DMS114 treated with DMSO at 0.1 percent for 48 hours (cell line): ENCODE measurements around the gene ADAMTS2.

Source experiments
- DNase-seq: peaks from one replicate; lab custom pipeline; 2025; ENCODE audit not compliant: unreplicated experiment; lab: John Stamatoyannopoulos, UW

ADAMTS2 gene

DNA sequence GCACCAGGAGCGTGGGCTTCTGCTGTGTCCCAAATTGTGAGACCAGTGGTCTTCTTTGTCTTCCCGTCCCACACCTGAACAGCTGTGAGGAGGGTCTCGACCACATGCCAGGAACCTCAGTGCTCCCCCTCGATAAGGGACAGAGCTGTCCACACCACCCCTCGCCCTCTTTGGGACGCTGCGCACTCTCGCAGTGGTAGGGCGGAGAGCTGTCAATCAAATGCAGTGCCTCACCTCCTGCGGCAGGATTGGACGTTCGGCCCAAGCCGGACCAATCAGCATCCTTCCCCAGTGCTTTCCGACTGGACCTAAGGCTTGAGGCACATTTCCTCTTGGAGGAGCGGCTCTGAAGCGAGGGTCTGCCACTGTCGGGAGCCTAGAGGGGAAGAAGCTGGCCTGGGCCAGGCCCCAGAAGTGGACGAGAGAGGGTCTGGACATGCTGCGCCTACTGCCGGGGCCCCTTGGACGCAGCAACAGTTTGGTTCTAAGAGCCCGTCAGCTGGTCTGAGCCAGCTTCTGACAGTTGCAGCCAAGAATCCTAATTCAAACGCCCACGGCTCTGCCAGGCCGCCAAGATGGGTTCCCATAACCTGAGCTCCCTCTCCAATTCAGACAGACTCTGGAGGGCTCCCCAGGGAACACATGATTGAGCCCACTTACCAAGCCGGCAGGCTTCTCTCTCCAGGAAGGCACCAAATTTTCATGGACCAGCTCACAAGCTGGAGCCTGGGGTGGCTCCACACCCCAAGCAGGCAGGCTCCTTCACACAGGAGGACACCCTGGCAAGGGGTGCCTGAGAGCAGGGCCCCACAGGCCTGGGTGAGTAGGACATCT, 28.1 kb upstream of the ADAMTS2 start:
- DNase-seq, result no peak

DNA sequence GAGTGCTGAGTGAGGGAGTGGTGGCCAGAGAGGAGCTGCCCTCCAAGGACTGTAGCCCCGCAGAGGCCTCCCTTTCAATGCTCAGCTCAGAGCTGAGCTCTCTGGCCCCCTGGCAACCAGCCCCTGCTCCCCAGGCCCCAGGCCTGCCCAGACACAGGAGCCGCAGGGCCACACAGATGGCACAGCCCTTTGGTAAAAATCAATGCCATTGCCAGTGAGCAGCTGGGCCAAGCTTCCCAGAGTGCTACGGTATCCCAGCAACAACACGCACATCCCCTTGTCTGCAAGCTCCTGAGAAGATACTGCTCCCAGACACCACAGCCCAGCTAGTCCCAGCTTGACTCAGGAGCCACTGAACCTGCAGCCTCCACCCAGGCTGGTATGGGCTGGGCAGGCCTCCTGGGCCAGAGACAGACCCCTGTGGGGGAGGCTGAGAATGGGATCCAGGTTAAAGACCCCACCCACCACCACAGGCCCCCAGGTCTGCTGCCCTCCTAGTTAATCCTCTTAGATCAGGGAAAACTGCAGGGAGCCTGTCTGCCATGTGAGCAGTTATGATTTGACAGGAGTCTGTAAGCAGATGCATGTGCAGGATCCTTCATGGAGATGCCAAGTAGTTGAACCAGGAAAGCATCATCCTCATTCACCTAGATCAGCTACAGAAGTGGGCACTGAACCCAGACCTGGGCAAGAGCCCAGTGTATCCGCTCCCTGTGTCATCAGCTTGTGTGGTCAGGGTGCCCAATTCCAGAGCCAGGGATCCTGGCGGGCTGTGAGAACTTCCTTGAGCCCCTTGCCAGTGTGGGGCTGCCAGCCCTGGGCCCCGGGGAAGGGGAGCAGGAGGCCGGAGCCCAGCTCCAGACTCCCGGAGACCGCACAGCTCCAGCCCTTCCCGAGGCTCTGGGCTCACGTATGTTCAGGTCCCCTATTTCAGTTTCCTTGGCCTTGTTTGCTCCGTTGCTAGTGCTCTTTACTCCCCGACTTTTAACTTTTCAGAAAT, 26.7 kb upstream of the ADAMTS2 start:
- no peak for DNase-seq

DNA sequence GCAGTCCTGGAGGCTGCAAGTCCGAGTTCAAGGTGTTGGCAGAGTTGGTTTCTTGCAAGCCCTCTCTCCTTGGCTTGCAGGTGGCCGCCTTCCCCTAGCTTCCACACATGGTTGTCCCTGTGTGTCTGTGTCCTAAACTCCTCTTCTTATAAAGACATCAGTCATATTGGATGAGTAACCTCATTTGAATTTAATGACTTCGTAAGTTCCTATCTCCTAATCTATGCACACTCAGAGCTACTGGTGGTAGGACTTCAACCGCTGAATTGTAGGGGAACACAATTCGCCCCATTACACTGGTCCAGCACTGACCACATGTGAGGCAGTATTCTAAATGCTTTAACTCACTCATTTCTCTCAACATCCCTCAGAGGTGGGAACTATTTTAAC, 25.9 kb upstream of the ADAMTS2 start:
- no peak for DNase-seq

DNA sequence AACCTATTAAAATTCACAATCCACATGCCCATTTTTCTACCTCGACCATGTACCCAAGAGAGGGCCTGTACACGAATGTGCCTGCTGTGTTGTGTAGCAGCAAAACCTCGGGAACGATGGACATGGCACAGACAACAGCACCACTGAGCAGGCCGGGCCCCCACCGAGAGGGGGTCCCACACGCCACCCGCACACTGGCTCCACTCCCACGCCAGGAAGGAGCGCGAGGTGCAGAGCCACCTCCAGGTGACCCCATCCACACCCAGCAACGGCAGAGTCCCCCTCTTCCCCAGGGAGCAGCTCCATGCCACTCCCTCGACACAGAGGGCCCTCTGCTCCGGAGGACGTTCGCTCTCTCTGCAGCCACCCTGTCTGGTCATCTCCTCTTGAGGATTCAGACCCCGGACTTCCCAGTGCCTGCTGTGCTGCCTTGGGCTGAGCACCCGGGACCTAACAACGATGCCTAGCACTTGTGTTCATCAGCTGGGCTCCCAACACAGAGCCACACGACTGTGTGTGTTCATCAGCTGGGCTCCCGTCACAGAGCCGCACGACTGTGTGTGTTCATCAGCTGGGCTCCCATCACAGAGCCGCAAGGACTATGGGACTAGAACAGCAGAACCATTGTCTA, 25.3 kb upstream of the ADAMTS2 start:
- no peak for DNase-seq

DNA sequence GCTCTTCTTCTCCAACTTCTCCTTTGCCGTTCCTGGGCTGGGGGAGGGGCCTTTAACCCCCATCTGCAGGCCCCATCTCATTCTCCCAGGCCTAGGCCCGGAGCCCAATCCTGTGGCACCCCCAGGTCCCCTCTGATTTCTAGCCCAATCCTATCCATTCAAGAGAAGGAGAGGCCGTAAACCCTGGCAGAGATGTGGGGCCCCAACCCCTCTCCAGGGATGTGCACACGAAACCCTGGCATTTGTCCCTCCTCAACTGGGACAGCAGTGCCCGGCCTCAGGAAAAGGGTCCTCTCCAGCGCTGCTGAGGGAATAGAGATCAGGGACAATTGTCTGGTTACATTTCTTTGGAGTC, 24.2 kb upstream of the ADAMTS2 start:
- no peak for DNase-seq

DNA sequence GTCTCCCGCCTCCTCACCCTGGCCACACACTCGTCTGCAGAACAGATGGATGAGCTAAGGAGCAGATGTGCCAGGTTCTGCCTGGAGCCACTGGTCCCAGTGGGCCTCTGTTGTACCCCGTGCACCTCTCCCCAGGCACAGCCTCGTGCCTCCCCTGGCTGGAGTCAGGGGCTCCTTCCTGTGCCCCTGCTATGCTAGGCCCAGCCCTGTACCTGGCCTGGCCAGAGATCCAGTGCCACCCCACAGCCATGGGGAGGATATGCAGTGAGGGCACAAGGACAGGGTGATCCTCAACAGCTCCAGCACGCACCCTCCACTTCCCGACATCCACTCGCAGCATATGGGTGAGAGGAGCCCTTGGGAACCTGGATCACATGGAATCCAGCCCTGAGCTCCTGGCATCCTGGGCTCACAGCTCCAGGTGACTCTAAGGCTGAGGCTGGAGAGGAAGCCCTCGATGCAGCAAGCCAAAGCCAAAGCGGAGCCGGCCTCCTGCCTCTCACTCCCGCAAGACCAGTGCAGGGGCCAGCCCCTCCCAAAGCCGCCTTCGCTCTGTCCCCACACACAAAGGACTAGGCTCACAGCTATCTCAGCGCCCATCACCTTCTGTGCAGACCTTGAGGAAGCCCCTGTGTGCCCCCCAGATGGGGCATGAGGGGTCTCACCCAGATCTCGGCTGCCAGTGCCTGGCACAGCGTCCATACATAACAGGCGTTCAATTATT, 23.7 kb upstream of the ADAMTS2 start:
- no peak for DNase-seq

DNA sequence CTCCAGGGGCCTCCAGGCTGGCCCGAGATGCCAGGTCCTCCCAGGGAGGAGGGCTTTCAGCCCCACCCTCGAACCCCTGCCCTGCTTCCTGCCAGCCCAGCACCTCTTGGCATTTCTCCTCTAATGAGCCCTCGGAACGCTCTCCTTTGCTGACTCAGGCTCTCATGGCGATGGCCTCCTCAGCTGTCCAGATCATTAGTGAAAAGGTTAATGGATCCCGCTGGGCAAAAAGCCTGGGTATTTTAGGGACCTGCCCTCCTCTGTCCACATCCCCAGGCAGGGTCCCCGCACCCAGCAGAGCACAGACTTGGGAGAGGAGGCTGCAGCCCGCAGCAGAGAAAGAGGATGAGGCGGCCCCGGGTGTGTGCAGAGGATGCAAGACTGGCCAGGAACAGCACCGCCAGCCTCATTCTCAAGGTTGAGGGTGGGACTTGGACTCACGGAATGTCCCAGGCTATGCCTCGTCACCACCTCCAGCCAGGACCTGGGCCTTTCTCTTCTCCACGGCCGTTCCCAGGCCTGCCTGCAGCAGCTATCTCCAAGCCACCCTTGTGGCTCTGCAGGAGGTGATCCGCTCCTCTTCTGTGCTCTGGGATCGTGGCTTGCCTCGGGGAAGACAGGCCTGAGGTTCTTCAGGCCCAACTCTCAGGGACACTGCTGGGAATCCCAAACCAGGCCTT, 23.0 kb upstream of the ADAMTS2 start:
- no peak for DNase-seq

DNA sequence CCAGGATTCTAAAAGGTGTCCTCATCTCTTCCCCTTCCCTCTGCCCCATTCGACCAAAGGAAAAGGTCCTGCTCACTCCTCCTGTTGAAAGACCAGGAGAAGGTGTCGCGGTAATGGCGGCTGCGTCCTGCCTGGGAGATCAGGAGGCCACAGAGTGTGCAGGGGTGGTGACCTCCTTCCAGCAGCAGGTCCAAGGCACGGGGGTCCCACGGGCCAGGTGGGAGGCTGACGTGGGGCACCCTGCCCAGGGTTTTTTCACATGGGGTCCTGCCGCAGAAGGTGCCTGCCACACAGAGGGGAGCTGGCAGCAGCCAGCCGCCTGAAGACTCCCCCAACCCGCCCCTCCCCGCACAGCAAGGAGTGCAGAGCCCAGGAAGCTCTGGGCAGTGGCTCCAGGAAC, 22.2 kb upstream of the ADAMTS2 start:
- DNase-seq, result no peak

DNA sequence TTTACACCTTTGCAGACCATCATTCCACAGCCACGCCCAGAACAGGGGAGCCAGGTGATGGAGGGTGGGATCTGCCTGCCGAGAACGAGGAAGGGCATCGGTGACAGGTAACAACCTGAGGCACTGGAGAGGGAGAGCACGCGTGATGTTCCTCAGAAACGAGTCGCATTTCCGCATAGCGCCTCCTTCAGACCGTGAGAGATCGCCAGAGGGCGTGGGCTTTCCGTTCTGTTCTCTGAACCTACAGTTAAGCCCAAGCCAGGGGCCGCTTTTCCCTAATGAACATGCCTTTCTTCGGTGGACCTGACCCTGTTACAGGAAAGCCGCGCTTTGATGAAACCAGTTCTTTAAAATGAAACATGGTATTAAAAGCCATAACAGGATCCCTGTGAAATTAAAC, 17.1 kb upstream of the ADAMTS2 start:
- no peak for DNase-seq

DNA sequence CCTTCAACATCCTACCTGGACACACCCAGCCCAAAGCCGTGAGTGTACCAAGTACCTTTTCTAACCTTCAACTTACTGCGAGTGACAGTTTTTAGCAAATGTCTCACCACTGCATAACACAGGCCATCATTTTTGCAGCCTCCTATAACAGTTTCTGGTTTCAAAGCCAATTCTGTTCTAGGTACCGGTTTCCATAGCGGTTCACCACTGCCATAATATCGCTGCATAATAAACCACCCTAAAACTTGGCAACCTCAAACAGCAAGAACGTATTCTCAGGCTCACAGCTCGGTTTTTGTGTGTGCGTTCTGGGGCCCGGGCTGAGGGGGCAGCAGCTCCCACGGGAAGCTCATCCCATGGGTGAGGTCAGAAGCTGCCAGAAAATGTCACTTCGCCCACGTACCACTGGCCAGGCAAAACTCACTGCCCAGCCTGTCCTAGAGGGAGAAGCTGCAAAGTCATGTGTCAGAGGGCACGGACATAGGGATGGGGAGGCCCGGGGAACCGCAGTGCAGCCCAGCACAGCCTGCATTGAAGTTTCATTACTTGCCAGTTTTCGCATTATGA, 15.9 kb upstream of the ADAMTS2 start:
- no peak for DNase-seq

DNA sequence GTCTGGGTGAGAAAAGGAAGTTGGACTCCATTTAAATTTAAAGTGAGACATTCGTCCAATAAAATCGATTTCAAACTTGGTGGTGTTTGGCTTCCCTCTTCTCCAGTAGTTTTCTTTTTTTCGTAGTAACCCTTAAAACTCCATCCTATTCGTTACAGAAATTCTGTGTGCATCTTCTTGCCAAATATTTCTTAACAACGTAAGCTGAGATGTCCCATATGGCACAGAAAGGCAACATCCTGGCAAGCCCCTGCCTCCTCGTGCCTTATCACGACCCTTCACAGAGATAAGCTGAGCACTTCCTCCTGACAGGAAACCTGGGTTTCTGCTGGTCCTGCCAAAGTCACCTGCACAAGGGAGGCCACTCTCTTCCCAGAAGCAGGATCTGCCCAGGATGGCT, 11.8 kb upstream of the ADAMTS2 start:
- DNase-seq, result no peak

DNA sequence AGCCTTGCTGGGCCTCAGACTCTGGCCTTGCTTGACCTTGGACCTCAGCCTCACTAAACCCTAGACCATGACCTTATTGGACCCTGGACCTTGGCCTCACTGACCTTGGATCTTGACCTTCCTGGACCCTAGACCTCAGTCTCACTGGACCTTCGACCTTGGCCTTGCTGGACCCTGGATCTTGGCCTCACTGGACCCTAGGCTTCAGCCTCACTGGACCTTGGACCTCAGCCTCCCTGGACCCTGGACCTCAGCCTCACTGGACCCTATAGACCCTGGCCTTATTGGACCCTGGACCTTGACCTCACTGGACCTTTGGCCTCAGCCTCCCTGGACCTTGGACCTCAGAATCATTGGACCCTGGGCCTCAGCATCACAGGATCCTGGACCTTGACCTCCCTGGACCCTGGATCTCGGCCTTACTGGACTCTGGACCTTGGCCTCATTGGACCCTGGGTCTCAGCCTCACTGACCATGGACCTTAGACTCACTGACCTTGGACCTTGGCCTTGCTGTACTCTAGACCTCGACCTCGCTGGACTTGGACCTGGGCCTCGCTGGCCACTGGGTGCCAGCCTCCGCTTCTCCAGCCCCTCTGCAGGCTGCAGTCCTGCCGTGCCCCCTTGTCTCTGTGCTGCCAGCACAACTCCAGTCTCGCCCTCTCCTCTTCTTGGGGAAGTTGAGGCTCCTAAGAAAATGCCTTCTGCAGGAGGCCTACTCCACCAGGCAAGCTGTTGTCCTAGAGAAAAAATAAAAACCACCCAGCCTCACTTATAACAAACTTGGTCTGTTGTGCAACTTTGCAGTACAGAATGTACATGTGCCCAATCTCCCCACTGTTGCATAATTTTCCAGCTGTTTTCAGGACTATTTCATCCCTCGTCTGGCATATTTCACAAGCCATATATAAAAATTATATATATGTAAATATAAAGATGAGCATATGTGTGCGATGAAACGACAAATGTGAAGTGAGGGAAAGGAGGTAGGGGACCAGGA, 11.0 kb upstream of the ADAMTS2 start:
- DNase-seq, result no peak

DNA sequence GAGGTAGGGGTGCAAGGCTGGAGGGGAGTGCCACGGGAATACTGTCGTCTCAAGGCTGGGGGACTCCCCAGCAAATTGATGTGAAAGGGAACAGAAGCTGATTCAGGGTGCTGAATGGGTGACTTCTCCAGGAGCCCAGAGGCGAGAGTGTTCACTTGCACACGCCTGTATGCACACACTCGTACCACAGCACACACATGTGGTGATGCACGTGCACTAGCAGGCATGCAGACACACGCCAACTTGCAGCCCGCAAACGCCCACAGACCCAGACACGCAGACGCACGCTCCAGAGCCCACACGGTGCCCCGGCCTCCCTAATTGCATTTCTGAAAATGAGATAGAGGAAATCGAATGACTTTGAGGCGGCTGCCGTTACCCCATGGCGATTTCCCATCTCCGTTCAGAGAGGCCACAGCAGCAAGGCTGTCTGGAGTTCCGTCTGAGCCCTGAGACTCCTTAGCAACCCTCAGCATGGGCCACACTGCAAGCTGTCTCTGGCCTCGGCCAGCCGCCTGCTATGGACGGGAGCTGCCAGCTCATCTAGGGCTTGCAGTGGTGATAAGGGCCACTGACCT, 9.1 kb upstream of the ADAMTS2 start:
- no peak for DNase-seq

DNA sequence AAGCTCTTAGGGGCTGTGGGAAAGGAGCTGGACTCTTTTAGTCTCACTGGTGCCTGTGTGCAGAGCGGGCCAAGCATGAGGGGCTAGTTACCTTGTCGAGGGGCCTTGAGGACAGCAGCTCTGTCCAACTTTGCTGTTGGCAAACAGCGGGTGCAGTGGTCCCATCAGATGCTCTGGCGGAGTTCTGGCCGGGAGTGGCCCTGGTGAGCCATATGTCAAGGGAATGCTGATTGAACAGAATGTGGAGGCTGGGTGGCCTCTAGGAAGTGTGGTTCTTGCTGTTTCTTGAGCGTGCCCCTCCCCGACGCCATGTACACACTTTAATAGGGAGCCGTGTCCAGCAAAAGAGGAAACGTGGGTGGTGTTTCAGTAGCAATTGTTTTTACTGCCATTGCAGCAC, 3.6 kb upstream of the ADAMTS2 start:
- no peak for DNase-seq

DNA sequence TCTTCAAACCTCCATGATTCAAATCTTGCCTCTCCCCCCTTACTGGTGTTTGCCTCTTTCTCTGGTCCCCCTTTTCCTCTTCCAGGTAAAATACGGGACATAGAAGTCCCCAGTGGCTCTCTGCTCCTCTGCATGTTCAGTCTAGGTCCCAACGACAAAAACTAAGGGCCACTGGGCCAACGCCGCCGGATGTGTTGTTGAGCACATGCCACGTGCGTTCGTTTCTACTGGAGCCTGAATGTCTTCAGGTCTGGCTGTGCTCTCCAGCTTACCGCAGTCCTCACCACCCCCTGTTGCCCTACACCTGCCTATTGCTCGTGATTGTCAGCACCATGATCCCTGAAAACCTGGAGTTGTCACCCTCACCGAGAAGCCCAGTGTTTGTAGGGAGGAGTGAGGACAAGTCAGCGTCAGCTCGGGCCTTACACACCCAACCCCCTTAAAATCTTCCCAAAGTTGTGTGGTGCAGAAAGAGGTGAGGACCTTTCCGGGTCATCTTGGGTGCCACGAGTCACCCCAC, 2.8 kb upstream of the ADAMTS2 start:
- no peak for DNase-seq

DNA sequence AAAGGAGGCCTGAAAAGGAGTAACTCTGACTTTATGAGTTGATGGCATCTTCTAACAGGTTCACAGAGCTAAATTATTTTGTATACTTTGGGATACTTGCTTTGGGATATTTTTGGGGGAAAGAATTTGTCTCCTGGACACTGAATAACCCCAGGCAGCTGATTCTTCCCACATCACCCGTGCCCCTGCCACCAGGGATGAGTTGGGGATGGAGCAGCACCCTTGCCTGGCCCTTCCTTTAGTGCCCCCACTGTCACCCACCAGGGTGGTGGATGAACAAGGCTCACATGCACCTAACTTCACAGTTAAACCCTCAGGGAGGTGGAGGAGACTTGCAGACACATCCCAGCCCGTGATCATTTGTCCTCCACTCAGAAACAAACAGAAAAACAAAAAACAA, 2.3 kb upstream of the ADAMTS2 start:
- no peak for DNase-seq

DNA sequence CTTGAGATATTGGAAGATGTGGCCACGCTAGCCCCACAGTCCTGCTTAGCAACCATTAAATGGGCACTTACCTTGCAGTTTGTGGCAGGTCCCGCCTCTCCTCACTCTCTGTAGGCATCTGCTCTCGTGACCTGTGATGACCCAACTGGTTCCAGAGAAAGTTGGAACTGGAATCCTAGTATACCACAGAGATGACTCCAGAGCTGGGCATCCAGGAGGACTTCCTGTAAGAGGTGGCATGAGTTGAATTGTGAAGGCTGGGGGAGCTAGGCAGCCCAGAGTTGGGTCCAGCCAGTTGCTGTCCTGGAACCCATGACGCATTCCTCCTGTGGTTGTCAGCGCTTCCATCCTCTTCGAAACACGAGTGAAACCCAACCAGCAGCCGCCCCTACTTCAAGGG, 1.6 kb upstream of the ADAMTS2 start:
- no peak for DNase-seq

DNA sequence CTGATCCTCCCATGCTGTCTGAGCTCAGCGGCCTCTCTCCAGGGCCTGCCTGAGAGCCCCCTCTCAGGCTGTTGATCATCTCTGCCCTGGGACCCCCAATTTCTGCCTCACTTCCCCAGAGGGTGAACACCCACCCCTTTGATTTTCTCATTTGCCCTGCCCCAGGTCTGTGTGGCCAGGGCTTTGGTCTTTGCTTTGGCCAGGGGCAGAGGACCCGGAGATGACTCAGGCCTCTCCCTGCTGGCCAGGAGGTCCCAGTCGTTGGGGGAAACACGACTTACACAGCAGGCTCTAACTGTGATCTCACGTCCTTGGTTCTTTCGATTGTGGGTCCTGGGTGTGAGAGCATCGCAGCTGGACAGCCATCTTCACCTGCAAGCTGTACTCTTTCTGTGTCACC, 1.1 kb upstream of the ADAMTS2 start:
- no peak for DNase-seq

DNA sequence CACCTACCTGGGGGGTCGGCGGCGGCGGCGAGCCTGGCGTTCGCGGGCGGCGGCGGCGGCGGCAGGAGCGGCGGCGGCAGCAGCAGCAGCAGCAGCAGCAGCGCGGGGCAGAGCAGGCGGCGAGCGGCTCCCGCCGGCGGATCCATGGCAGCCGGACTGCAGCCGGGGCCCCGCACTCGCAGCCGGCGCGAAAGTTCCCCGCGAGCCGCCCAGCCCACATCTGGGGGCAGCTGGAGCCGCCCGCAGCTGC, 153 bp downstream of the ADAMTS2 start:
- no peak for DNase-seq
